Effector memory CD4-positive, alpha-beta T cell (primary cell): ENCODE measurements around the gene CEND1.

ENCODE experiments used
- DNase-seq, 3 donors: peaks; one replicate each; pipeline ENCODE4 v3.0.0-alpha.2; 2020
- H3K27ac ChIP-seq: 2 replicates; pipeline ENCODE4 v1.7.0; 2013; ENCODE audit warnings: mild to moderate bottlenecking, low read length, moderate library complexity; ENCODE audit not compliant: insufficient read depth, poor library complexity, severe bottlenecking
- H3K27me3 ChIP-seq: replicated peaks from 2 replicates; pipeline ENCODE4 v1.7.0; 2013; ENCODE audit warnings: mild to moderate bottlenecking, low read length; ENCODE audit not compliant: insufficient read depth, control insufficient read depth, poor library complexity, severe bottlenecking
- H3K36me3 ChIP-seq: 2 replicates; pipeline ENCODE4 v1.7.0; 2013; ENCODE audit warnings: mild to moderate bottlenecking, low read length, moderate library complexity; ENCODE audit not compliant: control insufficient read depth, insufficient read depth
- H3K4me1 ChIP-seq: 2 replicates; pipeline ENCODE4 v1.7.0; 2013; ENCODE audit warnings: low read length, mild to moderate bottlenecking; ENCODE audit not compliant: control insufficient read depth, insufficient read depth, poor library complexity, severe bottlenecking
- H3K4me3 ChIP-seq: 2 replicates; pipeline ENCODE4 v1.7.0; 2013; ENCODE audit warnings: low read length, low read depth, mild to moderate bottlenecking; ENCODE audit not compliant: insufficient read depth, poor library complexity, severe bottlenecking
- H3K9me3 ChIP-seq: 2 replicates; pipeline ENCODE4 v1.7.0; 2013; ENCODE audit warnings: mild to moderate bottlenecking, low read length, moderate library complexity; ENCODE audit not compliant: control insufficient read depth

The CEND1 gene

GRCh38 chr11:788953-789940, 643 bp downstream of the CEND1 start:
- Histone ChIP-seq H3K9me3 (no peaks in the 10 kb centered on the region), H3K4me1 (peaks cover 7% of the 10 kb centered on the region), H3K27me3 (no peaks in the 10 kb centered on the region), H3K4me3 (no peak overlapping the region), H3K27ac (no peak overlapping the region), H3K36me3 (peaks cover 27% of the 10 kb centered on the region)
- DNase-seq = no peak

DNA sequence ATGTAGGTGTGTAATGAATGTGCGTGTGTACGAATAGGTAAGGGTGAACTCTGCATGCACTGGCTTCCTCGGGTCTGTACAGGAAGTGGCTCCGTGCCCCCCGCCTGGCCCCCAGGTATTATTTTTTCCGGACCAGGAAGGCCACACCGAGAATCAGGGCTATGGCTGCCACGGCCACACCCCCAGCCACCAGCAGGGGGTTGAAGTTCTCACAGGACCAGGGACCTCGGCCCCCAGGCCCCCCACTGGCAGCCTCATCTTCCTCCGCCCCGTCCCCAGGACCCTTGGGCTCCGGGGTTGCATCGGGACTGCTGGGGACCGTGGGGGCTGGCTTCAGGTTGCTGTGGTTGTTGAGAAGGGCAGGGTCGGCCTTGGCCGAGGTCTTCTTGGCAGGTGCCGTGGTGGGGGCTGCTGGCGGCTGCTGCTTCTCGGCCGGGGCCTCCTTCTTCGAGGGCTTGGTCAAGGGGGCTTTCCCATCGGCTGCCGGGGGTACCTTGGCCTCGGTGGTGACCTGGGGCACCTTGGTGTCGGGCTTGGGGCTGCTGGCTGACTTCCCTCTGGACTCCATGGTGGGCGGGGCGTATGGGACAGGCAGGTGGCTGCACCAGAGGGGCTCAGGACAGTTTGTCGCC, 1.8 kb downstream of the CEND1 start:
- Histone ChIP-seq H3K4me3 (no peak overlapping the region), H3K9me3 (no peaks in the 10 kb centered on the region), H3K4me1 (peaks cover 7% of the 10 kb centered on the region), H3K36me3 (peaks cover 17% of the 10 kb centered on the region), H3K27ac (no peak overlapping the region), H3K27me3 (no peaks in the 10 kb centered on the region)
- DNase-seq = no peak

DNA sequence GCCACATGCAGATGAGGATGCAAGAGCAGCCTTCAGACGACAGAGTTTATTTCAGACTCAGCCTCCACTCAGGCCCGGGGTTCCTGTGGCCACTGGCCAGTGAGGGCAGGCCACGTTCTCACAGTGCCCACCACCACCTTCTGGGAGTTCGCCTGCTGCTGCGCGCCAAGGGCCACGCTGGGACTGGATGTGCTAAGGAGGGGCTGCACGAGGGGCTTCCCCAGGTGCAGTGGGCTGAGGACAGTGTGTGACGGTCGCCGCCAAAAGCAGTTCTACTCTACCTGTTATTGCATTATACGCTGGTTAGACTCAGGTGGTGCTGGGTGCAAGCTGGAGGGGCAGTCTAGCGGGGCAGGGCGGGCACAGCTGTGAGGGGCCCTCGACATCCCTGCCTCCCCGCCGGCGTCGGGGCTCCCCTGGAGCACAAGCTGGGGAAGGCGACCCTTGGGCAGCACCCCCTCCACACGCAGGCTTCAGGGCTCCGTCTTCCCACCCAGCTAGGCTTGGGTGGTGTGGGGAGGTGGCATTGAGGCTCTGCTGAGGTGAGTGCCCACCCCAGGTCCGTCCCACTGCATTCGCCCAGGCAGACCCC, 2.7 kb downstream of the CEND1 start:
- Histone ChIP-seq H3K36me3 (peaks cover 9% of the 10 kb centered on the region), H3K27ac (no peak overlapping the region), H3K4me1 (peaks cover 7% of the 10 kb centered on the region)

DNA sequence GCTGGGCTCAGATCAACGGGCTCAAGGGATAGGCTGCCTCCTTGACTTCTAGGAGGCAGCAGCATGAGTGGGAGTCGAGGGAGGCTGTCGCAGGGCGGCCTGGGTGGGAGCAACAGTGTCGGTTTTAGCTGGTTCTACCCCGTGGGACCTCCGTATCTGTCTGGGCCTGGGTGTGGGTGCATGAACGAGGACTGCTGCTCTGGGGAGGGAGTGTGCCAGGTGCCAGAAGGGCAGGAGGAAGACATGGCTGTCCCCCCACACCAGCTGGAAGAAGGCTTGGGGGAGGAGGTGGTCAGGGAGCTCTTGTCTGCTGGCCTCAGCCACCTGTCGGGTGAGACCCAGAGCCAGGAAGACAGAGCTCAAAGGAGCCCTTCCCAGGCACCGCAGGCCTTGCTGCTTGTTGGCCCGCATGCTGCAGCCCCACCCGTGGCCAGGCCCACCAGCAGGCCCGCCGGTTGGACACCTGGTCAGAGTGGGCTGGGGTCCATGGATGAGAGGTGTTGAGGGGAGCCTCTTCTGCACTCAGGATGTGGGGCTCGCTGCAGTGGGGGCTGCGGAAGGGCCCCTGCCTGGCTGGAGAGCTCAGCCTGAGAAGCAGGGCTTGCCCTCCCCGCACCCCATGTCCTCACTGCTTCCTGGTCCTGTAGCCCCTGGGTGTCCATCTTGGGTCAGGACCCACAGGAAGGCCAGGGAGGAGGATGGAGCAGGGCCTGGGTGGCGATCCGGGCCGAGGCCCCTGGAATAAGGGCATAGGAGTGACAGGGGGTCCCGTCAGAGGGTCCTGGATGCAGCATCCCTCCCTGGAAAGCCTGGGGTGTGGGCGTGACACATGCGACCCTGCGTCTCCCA, 3.4 kb downstream of the CEND1 start:
- H3K36me3 ChIP-seq = peaks cover 2% of the 10 kb centered on the region
- H3K27me3 ChIP-seq = no peaks in the 10 kb centered on the region
- H3K4me3 ChIP-seq = no peak overlapping the region
- H3K4me1 ChIP-seq = peaks cover 7% of the 10 kb centered on the region
- no peak for DNase-seq
- H3K27ac ChIP-seq = no peak overlapping the region
- H3K9me3 ChIP-seq = no peaks in the 10 kb centered on the region

More for the DNA sequence above, 2.7 kb downstream of the CEND1 start:
- DNase-seq = no peak
- H3K4me3 ChIP-seq = no peak overlapping the region
- H3K9me3 ChIP-seq = no peaks in the 10 kb centered on the region
- H3K27me3 ChIP-seq = no peaks in the 10 kb centered on the region

DNA sequence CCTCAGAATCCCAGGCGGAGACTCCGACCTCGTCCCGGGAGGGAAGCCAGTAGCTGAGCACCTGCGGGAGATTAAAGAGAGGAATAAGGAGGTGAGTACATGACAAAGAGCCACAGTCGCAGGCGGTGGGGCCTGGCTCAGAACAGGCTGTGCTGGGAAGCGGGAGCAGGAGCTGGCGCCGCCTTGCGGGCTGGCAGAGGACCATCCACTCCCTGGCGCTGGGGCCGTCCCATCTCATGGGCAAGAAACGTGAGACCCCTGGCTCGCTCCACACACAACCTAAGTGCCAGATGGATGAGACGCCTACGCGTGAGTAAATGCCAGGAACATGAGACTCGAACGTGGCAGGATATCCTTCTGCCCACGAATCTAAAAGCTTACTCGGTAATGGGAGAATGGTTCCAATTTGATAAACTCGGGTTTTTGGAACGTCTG, 6.3 kb downstream of the CEND1 start:
- no peak for DNase-seq
- no peak overlapping the region for H3K4me3 ChIP-seq
- H3K27ac ChIP-seq = no peak overlapping the region
- no peaks in the 10 kb centered on the region for H3K27me3 ChIP-seq
- H3K36me3 ChIP-seq = no peaks in the 10 kb centered on the region
- no peaks in the 10 kb centered on the region for H3K9me3 ChIP-seq
- peaks cover 5% of the 10 kb centered on the region for H3K4me1 ChIP-seq

DNA sequence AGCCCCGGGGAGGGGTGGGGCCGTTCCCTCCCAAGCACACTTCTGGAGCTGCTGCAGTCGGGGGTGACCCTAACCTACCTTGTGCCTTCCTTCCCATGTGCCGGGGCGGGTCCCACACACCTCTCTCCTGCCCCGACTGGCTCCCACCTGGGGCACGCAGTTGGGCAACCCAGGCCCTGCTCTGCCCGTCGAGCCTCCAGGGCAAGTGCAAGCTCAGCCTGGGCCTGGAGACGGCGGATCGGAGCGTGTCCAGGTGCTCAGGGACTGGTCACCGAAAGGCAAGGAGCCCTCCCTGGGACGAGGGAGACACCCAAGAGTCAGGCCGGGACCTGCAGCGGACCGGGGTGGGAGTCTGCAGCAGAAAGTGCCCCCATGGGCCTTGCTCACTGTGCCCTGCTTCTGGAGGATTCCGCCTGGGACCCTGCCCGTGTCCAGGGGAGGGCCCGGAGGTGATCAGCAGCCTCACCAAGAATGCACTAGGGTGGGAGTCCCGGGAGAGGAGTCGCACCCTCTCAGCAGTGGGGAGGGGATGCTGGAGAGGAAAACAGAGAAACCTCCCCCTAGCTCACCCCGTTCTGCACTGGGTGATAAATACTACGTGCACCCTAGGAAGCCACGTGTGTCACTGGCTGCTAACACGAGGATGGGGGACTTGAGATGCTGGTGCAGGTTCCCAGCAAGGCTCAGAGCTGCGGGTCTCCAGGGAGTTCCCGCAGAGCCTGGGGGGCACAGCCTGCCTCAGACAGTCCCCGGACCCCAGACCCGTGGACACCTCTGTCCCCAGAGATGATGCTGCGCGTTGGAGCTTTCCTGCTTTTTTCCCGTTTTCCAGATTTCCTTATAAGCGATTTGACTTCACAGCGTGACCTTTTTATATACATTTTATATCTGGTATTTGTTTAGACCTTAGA, 7.4 kb downstream of the CEND1 start:
- Histone ChIP-seq H3K36me3 (no peaks in the 10 kb centered on the region), H3K27me3 (no peaks in the 10 kb centered on the region), H3K27ac (no peak overlapping the region), H3K4me1 (peaks cover 6% of the 10 kb centered on the region), H3K4me3 (no peak overlapping the region), H3K9me3 (no peaks in the 10 kb centered on the region)
- no peak for DNase-seq

DNA sequence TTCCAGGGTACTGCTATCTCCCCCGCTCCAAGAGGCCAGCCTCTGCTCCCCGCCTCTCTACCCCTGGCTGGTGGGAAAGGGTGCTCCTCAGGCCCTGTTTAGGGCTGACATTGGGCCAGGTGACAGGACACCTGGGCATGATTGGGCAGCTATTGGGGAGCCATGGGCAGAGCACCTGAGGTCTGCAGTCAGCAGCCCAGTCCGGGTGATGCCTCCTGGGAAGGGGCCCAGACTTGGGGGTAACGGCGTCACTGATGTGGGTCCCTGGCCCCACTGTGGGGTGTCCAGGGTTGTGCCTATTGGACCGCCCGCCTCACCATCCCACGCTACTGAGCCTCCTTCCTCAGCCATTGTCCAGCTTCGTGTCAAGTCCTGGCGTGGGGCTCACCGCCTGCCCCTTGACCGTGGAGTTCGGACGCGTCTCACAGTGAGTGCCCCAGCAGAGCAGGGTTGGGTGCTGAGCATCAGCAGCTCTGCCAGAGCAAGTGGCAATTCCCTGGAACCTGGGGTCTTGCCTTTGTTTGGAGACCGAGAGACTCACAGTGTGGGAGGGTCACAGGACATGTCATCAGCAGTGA, 9.8 kb downstream of the CEND1 start:
- no peaks in the 10 kb centered on the region for H3K27me3 ChIP-seq
- H3K27ac ChIP-seq = no peak overlapping the region
- no peaks in the 10 kb centered on the region for H3K36me3 ChIP-seq
- H3K9me3 ChIP-seq = no peaks in the 10 kb centered on the region
- peaks cover 22% of the 10 kb centered on the region for H3K4me1 ChIP-seq
- H3K4me3 ChIP-seq = no peak overlapping the region
- no peak for DNase-seq

DNA sequence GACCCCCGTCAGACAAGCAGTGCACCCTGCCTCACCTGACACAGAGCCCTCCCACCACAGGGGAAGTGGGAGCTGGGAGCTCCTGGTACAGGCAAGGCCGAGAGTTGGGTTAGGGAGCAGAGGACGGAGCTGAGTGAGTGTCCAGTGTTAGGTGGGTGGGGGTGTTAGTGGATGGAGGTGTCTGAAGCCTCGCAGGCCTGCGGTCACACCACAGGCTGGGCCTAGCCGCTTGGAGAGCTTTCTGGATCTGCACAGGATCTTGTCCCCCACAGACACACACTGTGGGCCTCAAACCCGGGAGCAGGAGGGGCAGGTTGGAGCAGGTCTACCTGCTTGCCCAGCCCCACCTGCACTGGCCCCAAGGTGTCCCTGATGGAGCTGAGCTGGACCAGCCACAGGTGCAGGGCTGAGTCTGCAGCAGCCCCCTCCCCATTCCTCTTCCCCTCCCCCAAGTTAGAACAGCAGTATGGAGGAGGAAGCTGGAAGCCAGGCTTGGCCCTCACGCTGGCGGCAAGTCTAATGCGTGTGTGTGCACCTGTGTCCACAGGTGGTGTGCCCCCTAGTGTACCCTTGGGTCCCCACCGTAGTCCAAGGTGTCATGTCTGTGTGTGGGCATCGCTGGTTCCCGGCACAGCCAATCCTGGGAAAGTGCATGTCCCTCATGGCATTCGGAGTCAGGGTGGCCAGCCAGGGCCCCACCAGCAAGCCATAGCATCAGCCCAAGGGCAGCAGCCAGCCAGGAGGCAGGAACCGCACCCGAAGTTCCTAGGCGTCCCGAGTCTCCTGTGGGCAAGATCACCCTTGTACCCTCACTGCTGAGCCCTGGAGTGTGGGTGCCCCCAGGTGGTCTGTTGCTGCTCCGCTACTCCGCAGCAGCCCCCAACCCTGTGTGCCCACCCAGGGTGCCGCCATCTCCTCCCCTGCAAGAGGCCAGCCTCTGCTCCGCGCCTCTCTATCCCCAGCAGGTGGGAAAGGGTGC, 10.6 kb downstream of the CEND1 start:
- peaks cover 22% of the 10 kb centered on the region for H3K4me1 ChIP-seq
- no peak overlapping the region for H3K4me3 ChIP-seq
- no peaks in the 10 kb centered on the region for H3K36me3 ChIP-seq
- no peak for DNase-seq
- H3K27ac ChIP-seq = no peak overlapping the region
- H3K9me3 ChIP-seq = no peaks in the 10 kb centered on the region
- H3K27me3 ChIP-seq = no peaks in the 10 kb centered on the region
